T-helper 1 cell treated with Interleukin-12 subunit alpha and Interleukin-12 subunit beta and Interleukin-4 antibody, amounts not matched to agents 30 ng/mL and 1 ng/mL, for 36 hours (primary cell): Measurements from ENCODE around the gene CD63. TPM values are rescaled to one million over a fixed set of nuclear protein-coding genes. Genes with fewer than 3 reads are reported as not detected.

ENCODE experiments used
- intact Hi-C: fragments of 100-400 bp; cut with micrococcal nuclease; formaldehyde crosslinking; loops from one replicate; pipeline ENCODE4 v1.15.1; 2024
- total RNA-seq: library from RNA; stranded (reverse); gene quantifications from 2 replicates; pipeline ENCODE4 v1.2.3, GENCODE V29; 2022

Gene CD63
- total RNA-seq, 1 donor from 2014 or later: 172 TPM

DNA sequence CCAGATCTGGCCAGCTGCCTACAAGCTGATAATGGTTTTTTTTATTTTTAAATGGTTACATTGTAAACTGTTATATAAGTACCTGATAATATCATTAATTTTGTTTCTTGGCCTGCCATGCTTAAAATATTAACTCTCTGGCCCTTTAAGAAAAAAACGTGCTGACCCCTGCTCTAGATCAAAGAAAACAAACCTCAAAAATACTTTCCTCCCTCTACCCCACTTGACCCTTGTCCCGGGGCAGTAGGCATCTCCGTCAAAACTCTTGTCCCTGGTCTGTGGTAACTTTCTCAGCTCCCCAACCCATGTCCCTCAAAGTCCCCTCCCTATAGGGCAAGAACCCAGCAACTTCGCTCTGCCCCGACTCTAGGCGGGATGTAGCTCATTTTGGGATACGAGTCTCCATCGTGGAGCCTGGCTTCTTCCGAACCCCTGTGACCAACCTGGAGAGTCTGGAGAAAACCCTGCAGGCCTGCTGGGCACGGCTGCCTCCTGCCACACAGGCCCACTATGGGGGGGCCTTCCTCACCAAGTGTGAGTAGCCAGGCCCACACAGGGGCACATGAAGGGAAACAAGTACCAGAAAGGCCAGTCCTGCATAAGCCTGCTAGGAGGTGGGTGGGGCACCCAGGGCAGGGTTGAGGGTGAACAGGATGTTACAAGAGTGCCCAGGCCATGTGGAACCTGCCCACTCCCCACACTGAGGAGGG is 5.1 kb downstream of the CD63 start:
- intact Hi-C loops: loop anchor here (1.0 kb wide), 2 partner anchors 7 to 14 kb away; partner anchors contain the start of gene BLOC1S1

DNA sequence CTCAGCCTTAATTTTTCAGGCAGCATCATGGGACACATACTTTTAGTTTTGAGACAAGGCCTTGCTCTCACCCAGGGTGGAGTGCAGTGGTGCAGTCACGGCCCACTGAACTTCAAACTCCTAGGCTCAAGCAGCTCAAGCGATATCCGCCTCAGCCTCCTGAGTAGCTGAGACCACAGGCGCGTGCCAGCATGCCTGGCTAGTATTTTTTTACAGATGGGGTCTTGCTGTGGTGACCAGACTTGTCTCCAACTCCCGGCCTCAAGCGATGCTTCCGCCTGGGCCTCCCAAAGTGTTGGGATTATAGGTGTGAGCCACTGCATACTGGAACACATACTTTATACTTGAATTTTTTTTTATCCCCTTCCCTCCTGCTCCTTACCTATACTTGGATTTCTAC is 5.9 kb downstream of the CD63 start:
- intact Hi-C loops: no loop called here

DNA sequence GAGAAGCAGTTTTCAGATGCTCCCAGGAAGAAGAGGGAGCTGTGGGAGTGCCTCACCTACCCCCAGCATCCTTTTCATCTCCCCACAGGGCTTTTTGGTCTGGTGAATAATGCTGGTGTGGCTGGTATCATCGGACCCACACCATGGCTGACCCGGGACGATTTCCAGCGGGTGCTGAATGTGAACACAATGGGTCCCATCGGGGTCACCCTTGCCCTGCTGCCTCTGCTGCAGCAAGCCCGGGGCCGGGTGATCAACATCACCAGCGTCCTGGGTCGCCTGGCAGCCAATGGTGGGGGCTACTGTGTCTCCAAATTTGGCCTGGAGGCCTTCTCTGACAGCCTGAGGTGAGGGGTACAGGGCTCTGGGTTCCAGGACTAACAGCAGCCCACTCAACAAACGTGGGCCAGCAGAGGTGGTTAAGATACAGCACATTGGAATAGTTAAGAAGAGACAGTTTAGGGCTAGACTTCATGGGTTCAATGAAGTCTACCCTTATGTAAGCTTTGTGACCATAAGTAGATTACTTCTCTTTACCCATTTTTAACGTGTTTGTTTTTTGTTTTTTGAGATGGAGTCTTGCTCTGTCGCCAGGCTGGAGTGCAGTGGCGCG is 7.1 kb downstream of the CD63 start:
- intact Hi-C loops: no loop called here

DNA sequence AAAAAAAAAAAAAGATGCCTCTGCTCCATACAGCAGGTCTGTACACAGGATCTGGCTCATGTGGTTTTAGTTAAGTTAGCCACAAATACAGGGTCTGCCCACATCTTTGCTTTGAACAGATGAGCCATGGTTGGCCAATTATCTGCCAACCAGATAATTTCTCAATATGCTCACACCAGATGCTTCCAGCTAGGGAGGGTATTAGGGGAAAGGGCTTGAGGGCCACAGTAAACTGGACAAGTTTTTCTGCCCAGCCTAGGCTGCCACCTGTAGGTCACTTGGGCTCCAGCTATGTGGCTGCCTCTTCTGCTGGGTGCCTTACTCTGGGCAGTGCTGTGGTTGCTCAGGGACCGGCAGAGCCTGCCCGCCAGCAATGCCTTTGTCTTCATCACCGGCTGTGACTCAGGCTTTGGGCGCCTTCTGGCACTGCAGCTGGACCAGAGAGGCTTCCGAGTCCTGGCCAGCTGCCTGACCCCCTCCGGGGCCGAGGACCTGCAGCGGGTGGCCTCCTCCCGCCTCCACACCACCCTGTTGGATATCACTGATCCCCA is 7.8 kb downstream of the CD63 start:
- intact Hi-C loops: no loop called here

DNA sequence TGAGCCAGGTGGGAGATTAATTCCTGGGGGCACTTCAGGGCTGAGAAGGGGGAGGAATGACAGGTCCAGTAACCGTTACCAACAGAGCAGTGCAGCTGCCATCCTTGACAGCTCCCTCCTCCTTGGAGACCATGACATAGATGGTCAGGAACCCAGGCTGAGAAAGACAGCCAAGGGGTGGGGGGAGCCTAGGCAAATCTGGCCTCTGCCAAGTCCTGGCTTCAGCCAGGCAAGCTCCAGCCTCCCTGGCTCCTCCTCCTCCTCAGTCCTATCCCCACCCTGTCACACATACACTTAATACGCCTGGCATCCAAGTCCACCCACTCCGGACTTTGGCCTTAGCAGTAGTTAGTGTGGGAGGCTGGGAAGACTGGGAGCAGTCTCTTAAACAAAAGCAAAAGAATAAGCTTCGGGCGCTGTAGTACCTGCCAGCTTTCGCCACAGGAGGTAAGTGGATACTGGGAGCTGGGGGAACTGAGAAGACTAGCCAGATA is 8.7 kb downstream of the CD63 start, which contains the start of gene RDH5:
RDH5 (plus strand) TSS at position 323 of the 494 bp plus-strand sequence. CDS start 792 bp downstream, outside the sequence.
- intact Hi-C loops: no loop called here

DNA sequence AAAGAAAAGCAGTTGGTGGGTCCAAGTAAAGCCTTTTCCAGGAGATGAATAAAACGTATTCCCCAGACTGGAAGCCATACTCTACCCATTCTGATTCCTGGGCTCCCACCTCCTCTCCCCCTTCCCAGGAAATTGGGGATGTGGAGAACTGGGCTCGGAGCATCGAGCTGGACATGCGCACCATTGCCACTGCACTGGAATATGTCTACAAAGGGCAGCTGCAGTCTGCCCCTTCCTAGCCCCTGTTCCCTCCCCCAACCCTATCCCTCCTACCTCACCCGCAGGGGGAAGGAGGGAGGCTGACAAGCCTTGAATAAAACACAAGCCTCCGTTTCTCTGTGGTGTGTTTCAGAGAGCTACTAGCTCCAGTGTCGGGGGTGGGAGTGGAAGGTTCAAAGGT is 9.4 kb downstream of the CD63 start:
- intact Hi-C loops: loop anchor here (5.0 to 10.0 kb wide), 4 partner anchors 918 to 1305 kb away; partner anchors contain the start of genes ITGA5 and NCKAP1L

DNA sequence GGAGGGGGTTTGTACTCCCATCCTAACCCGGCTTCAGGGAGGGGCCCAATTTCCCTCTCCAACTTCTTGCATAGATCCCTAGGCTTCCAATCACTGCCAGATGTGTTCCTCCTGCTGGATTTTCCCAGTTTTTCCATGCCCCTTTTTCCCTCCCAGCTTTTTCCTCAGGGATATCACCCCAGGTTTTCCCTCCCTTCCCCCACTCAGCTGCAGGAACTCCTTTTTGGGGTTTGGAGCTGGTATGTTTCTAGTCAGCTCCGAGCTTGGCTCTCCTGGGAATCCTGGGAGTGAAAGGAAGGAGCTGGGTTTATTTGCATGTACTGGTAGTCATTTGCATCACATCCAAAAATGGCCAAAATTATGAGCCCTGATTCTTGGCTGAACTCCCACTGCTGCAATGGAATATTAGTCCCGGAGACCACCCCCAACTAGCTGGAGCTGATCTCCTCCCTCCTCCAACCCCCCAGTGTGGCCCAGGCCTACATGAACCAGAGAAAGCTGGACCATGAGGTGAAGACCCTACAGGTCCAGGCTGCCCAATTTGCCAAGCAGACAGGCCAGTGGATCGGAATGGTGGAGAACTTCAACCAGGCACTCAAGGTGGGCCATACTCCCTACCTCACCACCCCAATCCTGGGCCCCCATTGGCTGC is 10.1 kb downstream of the CD63 start:
- intact Hi-C loops: loop anchor here (5.0 to 10.0 kb wide), 4 partner anchors 919 to 1304 kb away; partner anchors contain the start of genes ITGA5 and NCKAP1L

DNA sequence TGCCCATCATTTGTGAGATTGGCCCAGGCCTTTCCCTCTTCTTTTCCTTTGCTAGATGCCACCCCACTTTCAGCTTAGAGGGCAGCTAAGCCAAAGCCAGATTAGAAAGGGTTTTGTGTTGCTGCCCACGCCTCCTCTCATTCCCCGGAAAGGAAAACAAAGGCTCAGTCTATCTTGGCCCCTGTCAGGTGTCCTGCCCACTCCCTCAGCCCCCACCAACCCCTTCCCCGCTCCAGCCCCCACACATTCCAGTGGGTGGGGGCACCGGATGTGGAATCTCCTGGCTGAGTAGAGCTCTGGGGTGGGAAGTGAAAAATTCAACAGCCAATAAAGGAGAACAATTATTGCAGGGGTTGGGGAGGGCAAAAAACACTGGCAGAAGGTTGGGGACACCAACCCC is 10.8 kb downstream of the CD63 start:
- intact Hi-C loops: loop anchor here (5.0 to 10.0 kb wide), 4 partner anchors 919 to 1303 kb away; partner anchors contain the start of genes ITGA5 and NCKAP1L

DNA sequence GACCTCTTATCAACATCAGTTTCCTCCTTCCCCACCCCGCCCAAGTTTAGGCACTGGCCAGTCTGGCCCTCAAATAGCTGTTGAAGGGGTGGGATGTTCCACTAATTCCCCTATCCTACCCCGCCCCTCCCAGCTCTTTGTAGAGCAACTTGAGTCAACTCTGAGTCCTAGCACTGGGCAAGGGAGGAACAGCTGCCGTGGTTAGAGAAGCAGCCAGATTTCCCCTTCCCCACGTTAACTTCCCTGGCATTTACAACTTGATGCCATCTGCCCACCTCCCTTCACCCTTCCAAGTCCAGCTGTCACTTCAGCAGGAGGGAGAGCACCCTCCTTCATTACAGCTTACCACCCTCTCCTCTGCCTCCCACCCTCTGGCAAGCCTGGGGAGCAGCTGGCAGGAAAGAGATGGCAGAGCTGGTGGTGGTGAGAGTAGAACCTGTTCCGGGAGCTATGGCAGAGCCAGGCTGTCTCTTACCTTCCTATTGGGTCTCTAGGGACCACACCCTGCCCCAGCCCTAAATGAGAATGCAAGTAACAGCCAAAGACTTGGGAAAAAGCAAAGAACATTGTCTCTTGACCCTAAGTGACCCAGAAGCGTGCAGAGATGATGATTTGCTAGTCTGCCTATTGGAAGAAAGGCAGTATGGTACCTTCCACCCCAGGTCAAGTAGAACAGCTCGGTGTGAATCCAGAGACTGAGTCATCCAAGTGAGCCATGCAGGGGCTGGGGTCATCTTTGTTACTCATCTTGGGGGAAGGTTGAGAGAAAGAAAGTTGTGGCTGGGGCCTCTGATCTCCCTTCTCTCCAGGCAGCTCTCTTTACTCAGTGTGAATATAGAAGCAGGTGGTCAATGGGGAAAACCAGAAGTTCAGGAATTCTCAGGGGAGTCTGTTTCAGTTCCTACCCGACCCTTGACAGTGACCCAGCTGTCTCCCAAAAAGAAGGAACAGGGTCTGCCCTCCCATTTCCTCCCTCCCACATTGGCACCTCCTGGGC is 11.5 kb downstream of the CD63 start:
- intact Hi-C loops: loop anchor here (2.0 to 10.0 kb wide), 6 partner anchors 71 to 1303 kb away; partner anchors contain the start of genes ITGA5 and NCKAP1L

DNA sequence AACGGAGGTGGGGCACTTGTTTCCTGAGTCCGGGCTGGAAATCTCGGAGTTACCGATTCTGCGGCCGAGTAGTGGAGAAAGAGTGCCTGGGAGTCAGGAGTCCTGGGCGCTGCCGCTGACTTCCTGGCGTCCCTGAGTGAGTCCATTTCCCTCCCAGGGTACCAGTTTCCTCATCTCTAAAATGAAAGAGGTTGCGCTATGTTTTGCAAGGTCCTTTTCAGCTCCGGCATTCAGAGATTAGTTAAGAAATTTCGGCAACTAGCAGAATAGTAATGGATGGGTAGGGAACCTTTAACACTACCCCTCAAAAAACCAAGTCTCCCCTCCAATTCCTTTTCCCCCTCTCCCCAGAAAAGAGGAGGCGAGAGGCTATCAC is 12.2 kb downstream of the CD63 start:
- intact Hi-C loops: loop anchor here (1.0 to 10.0 kb wide), 13 partner anchors 8 to 1302 kb away; partner anchors contain the start of genes CD63, DNAJC14, ITGA5 and NCKAP1L

DNA sequence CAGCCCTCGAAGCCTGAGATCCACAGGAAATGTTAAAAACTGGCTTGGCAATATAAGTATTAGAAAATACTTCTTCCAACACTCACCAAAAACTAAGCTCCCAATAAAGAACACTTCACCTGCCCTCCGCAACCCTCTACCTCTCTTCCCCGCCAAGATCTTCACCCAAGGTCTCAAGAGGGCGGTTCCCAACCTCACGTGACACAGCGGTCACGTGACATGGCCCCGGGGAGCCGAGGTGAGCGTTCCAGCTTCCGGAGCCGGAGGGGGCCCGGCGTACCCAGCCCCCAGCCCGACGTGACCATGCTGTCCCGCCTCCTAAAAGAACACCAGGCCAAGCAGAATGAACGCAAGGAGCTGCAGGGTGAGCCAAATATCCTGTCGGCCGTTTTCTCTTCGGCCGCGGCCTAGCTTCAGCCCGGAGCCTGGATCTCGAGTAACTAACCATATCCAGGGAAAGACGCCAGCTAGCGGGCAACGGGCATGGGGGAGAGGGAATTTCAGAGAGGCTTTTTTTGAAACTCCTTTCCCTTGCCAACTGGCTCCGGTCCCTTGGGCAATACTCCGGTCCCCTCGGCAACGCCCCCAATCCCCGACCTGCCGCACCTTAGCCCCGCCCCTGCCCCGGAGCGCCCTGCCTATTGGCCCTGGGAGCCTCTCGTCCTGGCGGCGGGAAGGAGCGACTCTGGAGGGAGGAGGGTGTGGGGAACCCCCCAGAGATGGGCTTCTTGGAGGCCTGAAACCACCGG is 12.8 kb downstream of the CD63 start, which contains the start of gene BLOC1S1:
BLOC1S1 (plus strand) TSS at position 214 of the 749 bp plus-strand sequence; CDS start at position 220, 6 bp downstream.
- intact Hi-C loops: loop anchor here (1.0 to 10.0 kb wide), 14 partner anchors 8 to 1989 kb away; partner anchors contain the start of genes CALCOCO1, CD63, DNAJC14 and ITGA5

DNA sequence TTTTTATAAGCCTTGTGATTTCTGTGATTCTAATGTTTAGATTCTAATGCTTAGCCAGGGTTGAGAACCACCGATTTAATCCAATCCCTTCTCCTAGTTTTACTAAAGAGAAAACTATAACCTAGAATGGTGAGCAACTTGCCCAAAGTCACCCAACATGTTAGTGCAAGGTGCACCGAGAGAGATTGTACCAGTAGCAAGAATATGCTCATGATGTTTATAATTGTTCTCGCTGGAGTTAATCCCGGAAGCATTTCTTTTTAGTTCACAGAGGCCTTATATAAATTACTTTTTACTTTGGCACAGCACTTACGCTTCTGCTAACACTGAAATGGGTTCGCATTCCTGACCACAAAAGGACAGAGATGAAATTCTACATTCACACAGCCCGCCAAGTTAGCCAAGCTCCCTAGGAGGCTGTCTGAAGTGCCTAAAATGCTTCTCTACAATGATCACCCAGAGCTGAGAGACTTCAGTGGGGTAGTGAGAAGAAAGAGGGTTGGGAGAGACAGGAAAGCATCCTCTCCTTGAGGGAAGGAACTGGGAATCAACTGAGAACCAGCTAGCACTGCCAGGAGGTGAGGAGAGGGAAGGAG is 13.5 kb downstream of the CD63 start:
- intact Hi-C loops: loop anchor here (2.0 to 10.0 kb wide), 5 partner anchors 922 to 1988 kb away; partner anchors contain the start of genes CALCOCO1, ITGA5 and NCKAP1L

DNA sequence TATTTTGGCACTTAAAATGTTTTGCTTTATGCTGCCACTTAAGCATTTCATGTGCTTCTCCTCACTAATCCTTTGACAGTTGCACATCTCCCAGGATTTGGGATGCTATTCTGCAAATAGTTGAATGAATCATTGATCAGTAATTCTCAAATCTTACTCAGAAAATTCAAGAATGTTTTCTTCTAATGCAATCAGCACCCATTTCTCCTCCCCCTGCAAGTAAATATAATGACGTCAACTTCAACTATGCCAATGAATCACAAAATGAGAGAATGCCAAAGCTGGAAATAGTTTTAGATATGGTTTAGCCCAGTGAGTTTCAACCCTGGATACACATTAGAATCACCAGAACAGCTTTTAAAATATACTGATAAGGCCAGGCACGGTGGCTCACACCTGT is 15.1 kb downstream of the CD63 start:
- intact Hi-C loops: loop anchor here (2.0 to 10.0 kb wide), 2 partner anchors 1299 to 1987 kb away; partner anchors contain the start of genes CALCOCO1 and ITGA5

DNA sequence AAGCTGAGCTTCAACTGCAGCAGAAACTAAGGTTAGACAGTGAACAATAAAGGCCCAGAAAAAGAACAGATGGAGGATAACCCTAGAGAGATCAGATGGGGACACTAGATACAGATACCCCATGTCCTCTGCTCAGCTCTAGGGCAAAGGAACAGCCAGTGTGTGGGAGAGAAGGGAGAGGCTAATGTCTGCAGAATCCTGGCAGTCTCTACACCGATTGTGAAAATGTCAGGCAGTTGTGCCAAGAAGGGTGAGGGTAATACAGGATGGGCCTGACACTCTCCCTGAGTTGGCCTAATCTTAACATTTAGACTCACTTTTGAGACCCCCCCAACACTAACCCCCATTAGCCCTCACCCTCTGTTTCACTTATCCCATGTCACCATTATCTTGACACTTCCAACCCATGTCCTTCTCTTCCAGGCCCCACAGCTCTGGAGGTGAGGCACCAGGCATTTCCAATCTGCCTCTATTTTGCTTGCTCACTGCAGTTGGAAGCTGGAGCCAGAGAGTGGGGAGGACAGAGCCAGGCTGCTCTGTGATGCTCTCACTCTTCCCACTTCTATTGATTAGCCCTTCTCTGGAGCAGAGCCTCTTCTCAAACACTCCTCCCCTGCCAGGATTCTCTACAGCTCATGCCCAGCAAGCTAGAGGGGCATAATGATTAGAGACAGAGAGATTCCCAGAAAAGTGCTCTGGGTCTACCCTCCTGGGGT is 16.0 kb downstream of the CD63 start:
- intact Hi-C loops: loop anchor here (10.0 kb wide), 1 partner anchor 1298 kb away; the partner anchor contains the start of gene ITGA5

DNA sequence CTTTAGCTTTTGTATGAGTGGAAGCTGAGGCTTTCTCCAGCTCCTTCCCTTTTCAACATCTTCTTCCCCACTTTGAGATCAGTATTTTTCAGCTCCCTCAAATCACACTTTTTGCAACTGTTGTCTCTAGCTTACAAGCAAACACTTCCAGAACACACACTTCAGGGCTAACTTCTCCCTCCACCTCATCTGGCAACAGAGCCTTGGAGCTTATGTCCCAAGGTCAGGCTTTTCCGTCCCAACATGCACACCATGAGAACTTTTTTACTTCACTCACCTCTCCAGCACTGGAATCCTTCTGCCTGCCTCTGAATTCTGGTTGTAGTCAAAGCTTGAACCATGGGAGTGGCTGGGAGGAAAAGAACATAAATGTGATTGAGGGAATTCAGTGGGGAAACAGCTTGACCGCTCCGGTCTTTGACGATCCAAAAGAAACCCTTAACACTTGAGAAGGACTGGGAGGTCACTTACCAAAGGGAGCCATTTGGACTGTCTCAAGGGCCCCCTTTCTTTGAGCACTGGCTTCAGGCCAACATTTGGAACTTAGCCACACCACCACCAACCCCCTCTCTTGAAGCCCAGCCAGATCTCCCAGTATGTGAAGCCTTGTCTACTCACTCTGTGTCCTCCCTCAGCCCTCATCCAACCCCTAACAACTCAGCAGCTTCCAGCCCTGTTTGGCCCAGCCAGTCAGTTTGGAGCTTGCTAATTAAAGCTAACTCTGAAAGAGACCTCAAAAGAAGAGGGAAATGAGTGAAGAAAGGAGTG is 16.8 kb downstream of the CD63 start:
- intact Hi-C loops: loop anchor here (10.0 kb wide), 1 partner anchor 1297 kb away; the partner anchor contains the start of gene ITGA5

DNA sequence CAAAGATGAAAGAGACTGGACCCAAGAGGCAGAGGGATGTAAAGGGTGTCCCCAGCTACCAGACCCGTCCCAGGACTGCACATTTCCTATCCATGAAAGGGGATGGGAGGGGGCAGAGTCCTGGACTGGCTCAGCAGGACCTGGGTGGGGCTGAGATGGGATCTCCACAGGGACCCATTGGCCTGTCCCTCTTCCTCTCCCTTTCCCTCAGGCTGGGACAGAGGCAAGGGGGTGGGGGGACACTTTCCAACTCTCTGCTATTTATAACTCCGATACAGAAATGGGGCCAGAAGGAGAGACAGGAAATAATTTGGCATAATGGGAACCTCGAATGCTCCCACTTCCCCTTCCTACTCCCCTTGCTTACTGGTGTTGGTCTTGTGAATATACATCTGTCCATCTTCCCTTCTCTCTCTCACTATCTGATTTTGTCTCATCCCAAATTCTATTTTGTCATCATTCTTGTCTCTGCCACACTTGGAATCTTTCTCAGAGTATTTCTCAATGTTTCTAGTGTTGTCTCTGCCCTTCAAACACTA is 20.0 kb downstream of the CD63 start:
- intact Hi-C loops: loop anchor here (2.0 kb wide), 1 partner anchor 62 kb away; no protein-coding TSS in a partner anchor
